A204.1 (cell line): ENCODE results near the gene DACH2.
A peak's percentile ranks its signal among the peaks of the same experiment; 100 is the strongest.

Source experiments
- FAIRE-seq: peaks from 2 replicates; lab custom pipeline; 2012; peaks lifted over from hg19 to GRCh38; lab: Jason Lieb, UNC

Gene DACH2

DNA sequence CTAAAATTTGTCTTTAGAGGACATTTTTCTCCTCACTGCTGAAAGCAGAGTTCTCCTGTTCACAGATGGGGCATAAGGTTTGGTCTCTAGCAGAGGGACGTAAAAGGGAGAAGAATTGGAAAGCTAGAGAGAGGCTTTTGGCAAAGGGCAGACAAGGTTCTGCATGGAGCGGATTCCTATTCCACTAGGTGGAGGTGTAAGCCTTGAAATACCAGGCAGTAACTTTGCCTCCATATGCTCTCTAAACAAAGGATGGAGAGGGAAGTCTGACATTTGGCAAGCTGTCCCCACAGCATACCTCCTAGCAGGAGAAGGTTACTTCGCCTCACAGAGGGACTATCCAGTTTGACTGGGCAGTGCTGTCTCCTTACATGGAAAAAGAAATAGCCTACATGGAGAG, 174.7 kb downstream of the DACH2 start:
- no peak for FAIRE-seq

DNA sequence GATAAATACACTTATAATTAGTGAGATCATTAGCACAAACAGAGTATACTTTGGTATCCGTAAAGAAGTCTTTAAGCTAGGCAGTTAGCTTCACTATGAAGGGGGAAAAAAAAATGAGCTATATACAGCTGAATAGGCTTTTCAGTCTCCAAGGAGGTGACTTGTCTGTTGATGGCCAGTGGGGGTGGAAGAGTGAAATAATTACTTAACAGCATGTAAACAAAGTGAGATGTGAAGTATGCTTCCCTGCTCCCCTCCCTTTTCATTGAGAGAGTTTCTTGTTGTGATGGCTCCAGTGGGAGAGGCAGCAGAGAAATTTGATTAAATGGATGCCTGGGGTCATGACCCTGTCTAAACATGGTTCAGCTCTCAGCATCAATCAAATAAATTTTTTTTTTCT, 180.9 kb downstream of the DACH2 start:
- FAIRE-seq = no peak

DNA sequence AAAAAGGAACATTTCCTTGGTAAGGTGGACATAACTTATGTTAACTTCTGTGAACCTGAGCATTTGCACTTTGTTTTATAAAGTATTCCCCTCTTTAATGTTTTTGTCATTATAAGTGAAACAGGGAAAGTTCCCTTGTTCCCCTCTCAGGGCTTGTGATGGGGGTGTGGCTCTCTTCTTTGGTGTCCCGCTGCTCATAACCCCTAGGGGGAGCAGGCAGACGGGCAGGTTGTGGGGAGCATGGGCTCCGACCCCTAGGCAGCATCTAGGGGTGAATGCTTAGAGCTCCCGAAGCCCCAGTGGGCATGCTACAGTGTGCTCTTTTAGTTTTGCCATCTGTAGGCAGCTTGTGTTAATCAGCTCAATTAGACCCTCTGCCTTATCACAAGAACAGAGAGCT, 200.4 kb downstream of the DACH2 start:
- no peak for FAIRE-seq

DNA sequence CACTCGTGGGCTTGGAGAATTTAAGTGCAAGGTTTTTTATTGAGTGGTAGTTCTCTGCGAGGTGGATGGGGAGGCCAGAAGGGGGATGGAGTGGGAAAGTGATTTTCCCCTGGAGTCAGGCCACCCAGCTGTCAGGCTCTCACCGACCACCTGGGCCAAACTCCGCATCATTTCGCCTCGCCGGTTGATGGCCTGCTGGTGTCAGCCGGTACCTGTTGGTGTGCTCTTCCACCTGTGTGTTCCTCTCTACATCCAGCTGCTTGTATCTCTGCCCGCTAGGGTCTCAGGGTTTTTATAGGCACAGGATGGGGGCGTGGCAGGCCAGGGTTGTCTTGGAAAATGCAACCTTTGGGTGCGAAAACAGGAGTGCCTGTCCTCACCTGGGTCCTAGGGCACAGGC, 200.9 kb downstream of the DACH2 start:
- no peak for FAIRE-seq

DNA sequence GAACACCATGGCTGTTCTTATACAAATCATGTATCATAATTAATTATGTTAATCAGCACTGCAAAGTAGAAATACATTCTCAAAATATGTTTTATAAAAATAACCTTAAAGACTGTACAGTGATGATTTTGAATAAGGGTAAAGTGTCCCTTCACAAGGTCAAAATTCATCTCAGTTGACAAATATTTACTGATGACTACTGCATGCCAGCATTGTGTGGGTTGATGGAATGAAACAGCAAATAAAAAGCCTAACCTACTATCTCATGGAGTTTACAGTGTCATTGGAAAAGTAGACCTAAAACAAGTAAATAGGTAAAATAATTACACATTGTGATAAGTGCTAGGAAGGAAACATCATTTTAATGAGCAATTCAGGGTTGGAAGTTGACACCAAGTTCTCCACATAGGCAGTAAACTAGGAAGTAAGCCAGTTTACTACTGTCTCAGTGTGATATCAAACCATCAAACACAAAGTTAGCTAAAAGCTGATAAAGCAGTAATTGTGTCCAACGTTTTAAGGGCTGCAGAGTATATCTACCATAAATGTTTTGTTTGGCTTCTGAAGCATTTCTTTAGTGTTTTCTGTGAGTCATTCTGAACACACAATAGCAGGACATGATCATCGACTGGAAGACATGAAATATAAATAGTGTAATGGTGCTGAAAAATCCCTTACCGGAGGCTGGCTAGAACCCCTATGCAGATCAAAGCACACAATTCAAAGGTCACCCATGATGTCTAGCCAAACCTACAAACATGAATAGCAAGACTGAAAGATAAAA, 221.8 kb downstream of the DACH2 start:
- no peak for FAIRE-seq

DNA sequence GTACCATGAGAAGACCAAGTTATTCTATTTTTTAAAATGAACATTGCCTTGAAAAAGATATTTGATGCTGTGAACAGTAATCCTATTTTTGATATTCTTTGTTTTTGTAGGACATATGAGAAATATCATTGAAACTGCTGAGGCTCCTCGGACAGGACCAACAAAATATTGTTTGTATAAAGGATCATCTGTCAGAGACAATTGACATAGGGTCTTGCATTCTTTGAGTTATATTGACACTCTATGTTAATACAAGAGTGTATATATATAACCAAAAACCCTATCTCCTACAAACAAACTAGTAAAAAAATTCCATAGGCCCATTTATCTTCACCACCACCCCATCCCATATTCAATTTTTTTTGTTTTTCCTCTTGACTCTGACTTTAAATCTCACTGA, 222.7 kb downstream of the DACH2 start:
- no peak for FAIRE-seq

DNA sequence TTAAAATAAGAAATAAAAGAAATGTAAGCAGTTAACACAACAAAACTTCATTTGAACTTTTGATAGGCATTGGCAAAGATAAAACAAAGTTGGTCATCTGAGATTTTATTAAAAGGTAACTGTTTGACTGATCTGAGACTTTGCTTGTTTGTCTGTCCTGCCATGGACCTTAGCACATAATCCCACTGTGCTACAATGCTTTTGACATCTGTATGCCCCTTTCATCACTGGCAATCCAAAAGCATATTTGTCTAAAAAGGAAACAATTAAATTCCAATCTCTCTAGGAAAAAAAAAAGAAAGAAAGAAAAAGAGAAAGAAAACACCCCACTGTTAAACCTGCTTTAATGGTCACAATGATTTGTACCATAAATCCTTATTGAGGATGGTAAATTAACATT, 231.0 kb downstream of the DACH2 start:
- FAIRE-seq = no peak

DNA sequence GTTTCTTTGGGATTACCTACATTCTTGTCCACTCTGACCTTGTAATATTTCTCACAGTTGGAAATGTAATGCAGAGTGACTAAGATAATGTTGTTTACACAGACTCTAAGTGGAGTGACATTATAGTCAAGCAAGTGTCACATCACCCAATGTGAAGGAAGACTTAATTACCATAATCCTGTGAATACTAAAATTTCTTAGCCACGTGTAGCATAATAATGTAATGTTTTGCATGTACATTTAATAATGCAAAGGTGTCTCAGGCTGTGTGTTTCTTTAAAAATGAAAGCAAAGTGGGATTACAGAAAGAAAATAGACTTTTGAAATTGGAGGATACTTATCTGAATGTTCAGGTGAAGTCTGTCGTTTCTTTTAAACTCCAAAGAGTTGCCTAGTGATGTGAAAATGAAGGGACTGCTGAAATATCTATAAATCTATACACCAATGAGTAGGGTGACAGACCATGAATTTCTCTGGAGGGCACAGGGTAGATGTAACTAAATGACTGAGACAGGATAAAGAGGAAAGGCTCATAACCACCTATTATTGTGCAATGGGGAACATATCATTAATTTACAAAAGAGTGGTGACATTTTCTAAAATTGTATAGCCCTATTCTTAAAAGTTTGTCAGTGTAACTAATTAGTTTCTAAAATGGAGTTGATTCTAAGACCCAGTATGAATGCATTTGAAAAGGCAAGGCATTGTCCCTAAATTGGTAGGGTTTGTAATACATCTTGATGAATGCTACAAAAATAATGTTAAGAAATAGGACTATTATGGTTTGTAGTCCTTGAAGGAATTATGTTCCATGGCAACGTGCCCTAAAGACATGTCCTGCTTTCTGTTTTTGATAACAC, 235.7 kb downstream of the DACH2 start:
- no peak for FAIRE-seq

DNA sequence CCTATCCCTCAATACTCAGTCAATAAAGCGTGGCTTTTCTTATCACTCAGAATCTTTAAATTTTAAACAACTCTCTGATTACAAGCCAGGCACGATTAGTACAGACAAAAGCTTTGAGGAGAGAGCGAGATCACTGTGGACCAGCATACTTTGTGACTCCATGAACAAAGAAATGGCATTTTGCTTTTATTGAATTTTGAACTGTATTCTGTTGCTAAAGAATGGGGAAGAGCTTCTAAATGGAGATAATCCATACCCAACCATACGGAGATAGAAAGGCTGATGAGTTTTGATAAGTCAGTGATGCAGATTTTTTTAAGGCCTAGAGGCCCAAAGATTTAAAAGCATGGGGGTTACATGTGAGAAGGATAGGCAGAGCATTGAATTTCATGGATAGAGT, 259.1 kb downstream of the DACH2 start:
- no peak for FAIRE-seq

DNA sequence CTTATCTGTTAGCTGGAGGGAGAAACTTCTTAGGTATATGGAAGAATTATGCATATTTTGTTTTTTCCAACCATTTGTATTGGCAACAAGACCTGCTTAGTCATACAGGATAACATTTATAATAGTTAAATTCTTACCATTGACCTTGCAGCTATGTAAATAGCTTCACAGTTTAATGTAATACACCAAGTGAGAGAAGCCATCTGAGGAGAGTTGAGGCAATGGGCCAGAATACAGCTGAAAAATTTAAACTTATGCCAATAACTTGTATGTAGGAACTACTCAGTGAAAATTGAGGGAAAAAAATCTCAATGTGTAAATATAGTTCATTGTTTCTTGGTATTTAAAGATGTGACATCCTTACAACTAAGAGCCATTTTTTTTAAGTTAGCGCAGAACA, 273.5 kb downstream of the DACH2 start:
- FAIRE-seq = no peak

DNA sequence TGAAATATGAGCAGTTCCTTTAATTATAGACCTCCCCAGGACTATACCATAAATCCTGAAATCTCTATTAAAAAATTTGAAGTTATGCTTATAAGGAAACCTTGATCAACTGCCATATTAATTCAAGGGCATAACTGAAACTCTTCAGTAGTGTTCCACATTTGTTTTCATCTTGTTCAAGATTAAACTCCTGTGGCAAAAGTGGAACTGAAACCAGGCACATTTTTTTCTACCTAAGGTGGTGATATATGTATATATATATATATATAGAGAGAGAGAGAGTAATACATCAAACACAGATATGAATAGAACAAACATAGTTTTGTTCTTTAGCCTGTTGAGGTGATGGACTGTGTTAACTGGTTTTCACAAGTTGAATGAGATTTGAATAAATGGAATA, 287.9 kb downstream of the DACH2 start:
- no peak for FAIRE-seq

DNA sequence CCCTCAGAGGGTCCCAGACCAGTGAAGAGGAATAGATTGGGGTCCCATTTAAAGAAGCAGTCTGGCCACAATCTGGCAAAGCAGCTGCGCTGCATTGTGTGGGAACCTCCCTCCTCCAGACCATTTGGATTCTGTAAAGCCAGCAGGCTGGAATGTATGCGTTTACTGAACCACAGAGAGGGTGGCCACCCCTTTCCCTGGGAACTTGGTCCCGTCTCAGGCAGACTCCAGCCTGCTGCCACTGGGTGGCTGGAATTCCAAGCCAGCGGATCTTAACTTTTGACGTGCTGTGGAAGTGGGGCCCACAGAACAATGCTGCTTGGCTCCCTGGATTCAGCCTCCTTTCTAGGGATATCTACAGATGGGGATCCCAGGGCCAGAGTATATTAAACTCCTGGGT, 307.2 kb downstream of the DACH2 start:
- no peak for FAIRE-seq

DNA sequence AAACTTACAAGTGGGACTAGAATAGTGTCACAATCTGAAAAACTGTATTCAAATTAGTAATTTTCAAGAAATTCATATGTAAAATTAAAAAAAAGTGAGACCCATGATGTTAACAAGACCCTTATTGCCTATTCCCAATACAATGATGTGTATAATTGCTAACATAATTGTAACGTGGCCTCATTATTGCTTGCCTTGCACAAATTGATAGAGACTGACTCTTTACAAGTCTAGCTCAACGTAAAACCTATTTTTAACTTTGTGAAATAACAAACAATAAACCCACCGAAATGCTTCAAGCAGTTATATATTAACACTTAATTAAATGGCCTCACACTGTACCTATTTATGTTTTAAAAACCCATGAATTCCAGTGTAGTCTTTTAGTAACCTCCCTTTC, 312.5 kb downstream of the DACH2 start:
- no peak for FAIRE-seq

DNA sequence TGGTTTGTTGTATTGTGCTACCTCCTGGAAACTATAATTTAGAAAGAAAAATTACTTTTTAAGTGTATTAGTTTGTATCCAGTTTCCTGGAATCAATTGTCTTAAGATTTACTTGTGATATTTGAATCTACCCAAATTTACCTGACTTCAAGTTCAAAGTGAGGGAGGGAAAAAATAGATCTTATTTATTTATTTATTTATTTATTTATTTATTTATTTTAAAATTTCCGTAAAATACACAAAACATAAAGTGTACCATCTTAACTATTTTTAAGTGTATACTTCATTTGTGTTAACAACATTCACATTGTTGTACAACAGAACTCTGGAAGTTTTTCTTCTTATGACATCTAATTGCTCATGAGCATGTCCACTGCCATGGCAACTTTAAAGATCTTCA, 356.0 kb downstream of the DACH2 start:
- FAIRE-seq = peak; percentile 46

DNA sequence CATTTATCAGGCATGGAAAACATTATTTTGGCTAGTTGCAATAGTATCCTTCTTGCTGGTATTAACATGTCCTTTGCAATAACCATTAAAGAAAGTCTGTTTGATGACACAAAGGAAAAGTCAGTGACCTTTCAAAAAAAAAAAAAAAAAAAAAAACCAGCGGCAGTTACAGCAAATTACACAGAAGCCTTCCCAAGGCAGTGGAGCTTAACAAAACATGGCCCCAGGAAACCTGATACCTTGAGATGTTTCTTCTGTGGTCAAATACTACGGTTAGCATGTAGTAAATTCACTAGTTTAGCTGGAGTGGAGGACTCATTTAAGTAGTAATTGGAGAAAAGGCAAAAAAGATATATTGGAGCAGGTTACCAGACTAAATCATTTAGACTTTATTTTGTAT, 359.1 kb downstream of the DACH2 start:
- FAIRE-seq = no peak

DNA sequence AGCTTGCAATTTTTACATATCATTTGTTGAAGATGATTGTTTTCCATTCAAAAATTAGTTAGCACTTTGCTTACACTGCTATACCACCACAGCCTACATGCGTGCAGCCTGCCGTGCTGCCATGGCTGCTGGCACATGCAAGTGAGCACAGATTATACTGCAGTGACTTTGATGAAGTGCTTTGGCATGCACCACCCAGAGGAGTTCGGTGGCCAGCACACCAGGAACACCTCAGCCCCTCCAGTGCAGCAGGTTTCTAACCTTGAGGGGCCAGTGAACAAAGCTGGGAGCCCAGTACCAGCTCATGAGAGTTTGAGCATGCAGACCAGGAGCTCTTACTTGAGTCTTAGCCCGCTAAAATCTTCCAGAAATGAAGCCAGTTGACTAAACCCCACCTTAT, 431.5 kb downstream of the DACH2 start:
- FAIRE-seq = no peak

DNA sequence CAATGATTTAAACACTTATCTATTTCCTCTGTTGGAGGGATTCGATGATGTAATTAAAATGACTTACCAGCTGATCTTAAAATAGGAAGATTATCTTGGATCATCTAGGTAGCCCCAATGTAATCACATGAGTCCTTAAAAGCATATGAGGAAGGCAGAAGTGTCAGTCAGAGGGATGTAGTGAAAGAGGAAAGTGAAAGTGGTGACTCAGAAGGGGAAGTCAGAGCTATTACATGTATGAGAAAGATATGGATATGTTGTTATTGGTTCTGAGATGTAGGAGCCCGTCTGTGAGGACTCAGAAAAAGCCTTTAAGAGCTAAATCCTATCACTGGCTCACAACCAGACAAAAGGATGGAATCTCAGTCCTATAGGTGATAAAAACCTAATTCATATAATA, 456.4 kb downstream of the DACH2 start:
- FAIRE-seq = no peak

DNA sequence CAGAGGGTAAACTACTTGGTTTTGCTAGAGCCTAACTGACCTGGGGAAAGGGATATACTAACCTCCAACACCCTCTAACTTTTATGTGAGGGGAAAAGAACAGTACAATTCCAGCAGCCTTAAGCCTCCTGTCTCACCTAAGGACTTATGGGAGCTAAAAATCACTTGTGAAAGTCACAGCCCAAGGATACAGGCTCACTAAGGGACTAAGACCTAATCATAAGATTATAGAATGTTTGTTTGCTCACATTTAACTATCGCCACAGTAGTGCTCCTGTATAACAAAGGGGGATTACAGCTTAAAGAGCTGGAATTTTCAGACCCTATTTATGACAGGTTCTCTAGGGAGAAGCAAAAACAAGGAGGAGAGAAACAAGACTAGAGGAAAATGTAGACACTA, 548.7 kb downstream of the DACH2 start:
- no peak for FAIRE-seq

DNA sequence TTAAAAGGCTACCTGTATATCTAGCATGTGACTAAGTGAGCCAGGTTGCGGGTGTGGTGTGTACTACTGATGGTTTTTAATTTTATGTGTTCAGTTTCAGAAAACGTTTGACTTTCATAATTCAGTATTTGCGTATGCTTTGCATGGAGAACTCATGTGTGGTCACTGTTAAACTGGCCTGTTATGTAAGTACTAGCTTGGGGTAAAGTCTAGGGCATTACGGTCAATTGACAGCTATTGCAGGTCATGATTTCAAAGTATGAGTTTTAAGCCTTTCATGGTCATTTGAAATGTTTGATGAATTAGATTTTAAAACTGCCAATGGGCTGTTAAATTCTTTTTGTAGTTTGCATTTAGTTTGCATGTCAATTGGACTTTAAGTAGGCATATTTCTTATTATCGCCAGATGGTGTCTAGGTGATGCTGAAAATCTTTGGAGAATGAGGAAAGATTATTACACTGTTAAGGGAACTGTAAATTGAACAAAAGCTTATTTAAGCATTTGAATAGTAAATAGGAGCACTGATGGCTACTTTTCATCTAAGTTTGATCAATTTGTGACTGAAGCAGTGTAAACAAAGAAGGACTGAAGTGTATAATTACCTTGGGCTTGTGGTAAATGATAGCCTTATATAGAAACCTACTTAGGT, 563.4 kb downstream of the DACH2 start:
- FAIRE-seq = no peak

DNA sequence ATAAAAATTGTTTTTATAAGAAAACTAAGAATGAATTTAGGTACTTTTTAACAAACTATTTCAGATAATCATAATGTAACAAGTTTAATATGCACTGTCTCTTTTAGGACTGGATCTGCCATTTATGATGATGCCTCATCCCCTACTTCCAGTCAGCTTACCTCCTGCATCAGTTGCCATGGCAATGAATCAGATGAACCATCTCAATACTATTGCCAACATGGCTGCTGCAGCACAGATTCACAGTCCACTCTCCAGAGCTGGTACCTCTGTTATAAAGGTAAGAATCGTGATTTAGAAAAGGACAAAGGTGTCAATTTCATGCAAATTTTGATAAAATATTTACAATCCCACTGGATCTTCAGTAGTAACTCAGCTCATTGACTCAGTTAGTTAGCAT, 566.2 kb downstream of the DACH2 start:
- no peak for FAIRE-seq

DNA sequence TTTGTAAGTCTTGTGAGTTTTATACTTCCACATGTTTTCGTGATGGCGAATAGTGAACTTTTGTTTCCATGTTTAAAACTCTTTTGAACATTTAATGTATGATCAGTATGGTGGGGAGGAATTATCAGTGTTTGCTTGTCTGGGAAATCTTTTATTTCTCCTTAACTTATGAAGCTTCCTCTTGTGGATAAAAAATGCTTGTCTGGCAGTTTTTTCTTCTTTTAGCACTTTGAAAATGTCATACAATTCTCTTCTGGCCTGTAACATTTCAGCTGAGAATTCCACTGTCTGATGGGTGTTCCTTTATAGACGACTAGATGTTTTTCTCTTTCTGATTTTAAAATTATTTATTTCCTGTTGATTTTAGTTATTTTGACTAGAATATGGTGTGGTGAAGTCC, 576.0 kb downstream of the DACH2 start:
- no peak for FAIRE-seq

DNA sequence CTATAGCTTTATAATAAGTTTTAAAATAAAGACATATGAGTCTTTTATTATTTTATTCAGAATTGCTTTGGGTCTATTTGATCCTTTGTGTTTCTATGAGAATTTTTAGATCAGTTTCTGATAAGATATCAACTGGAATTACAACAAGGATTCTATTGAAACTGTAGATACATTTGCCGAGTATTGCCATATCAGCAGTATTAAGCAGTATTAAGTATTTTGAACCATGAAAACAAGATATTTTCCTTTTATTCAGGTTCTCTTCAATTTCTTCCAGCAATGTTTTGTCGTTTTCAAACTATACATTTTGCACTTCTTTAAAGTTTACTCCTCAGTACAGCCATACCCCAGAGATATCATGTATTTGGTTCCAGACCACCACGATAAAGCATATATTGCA, 598.8 kb downstream of the DACH2 start:
- FAIRE-seq = no peak

DNA sequence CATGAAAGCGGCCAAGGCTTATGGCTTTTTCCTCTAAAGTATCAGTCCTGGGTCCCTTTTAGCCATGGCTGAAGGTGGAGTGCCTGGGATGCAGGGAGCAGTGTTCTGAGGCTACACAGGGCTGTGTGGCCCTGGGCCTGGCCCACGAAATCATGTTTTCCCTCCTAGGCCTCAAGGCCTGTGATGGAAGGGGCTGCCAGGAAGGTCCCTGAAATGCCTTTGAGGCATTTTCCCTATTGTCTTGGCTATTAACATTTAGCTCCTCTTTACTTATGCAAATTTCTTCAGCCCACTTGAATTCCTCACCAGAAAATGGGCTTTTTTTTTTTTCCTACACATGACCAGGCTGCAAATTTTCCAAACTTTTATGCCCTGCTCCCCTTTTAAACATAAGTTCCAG, 657.0 kb downstream of the DACH2 start:
- FAIRE-seq = no peak
